GM21515 (cell line): Measurements from ENCODE around the gene PTPRM.

Source experiments
- ATAC-seq: cut with Tn5 transposase; IDR thresholded peaks from one replicate; pipeline ENCODE4 v1.9.1; 2021; ENCODE audit not compliant: unreplicated experiment

The PTPRM gene

GRCh38 chr18:8140841-8141501 is 573.9 kb downstream of the PTPRM start:
- ATAC-seq = no peak

- ATAC-seq = no peak
These were observed 575.1 kb downstream of the PTPRM start for GRCh38 chr18:8142131-8142711.

GRCh38 chr18:8142932-8143331 is 575.8 kb downstream of the PTPRM start:
- ATAC-seq = no peak

GRCh38 chr18:8151181-8151580 is 584.1 kb downstream of the PTPRM start:
- ATAC-seq = no peak

GRCh38 chr18:8153887-8154583 is 586.9 kb downstream of the PTPRM start:
- ATAC-seq = no peak

- ATAC-seq = no peak
These were observed 595.7 kb downstream of the PTPRM start for GRCh38 chr18:8162802-8163201.

- ATAC-seq = no peak
These were observed 596.3 kb downstream of the PTPRM start for GRCh38 chr18:8163286-8163959.

GRCh38 chr18:8165095-8165494 is 598.0 kb downstream of the PTPRM start:
- no peak for ATAC-seq

GRCh38 chr18:8167026-8167425 is 599.9 kb downstream of the PTPRM start:
- ATAC-seq = no peak

- no peak for ATAC-seq
These were observed 600.6 kb downstream of the PTPRM start for GRCh38 chr18:8167673-8168072.

- no peak for ATAC-seq
These were observed 602.6 kb downstream of the PTPRM start for GRCh38 chr18:8169722-8170121.

GRCh38 chr18:8174771-8175170 is 607.7 kb downstream of the PTPRM start:
- ATAC-seq = no peak

GRCh38 chr18:8175501-8176061 is 608.5 kb downstream of the PTPRM start:
- no peak for ATAC-seq

GRCh38 chr18:8176109-8176508 is 609.0 kb downstream of the PTPRM start:
- ATAC-seq = no peak

- no peak for ATAC-seq
These were observed 609.4 kb downstream of the PTPRM start for GRCh38 chr18:8176554-8176953.

- ATAC-seq = no peak
These were observed 610.4 kb downstream of the PTPRM start for GRCh38 chr18:8177330-8178016.

GRCh38 chr18:8186413-8186812 is 619.3 kb downstream of the PTPRM start:
- no peak for ATAC-seq

- ATAC-seq = no peak
These were observed 621.1 kb downstream of the PTPRM start for GRCh38 chr18:8188184-8188583.

GRCh38 chr18:8190980-8191379 is 623.9 kb downstream of the PTPRM start:
- ATAC-seq = no peak

GRCh38 chr18:8194431-8194830 is 627.3 kb downstream of the PTPRM start:
- no peak for ATAC-seq

- no peak for ATAC-seq
These were observed 629.1 kb downstream of the PTPRM start for GRCh38 chr18:8196238-8196637.
